ENCODE data around the gene AGR2.

DNA sequence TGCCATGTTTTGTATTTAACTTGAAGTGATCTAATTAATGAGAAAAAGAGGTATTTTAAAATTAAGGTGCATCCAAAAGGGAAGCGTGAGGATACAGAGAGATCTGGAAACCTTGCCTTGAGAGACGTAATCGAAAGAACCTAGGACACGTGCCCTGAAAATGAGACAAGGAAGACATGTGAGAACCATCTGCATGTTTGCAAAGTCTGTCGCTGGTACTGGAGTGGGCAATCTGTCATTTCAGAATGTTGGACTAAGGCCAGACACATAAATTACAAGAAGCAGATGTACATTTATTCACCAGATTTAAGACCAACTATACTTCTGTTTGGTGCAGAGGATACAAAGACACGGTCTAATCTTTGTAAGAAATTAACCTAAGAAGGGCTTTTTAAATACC is 9.2 kb downstream of the AGR2 start:
- TF ChIP-seq EZH2 (IDR thresholded peaks at IDR 0.05; ENCODE audit: low read length, unreplicated experiment): no peak
- TF ChIP-seq, protein P1, sequence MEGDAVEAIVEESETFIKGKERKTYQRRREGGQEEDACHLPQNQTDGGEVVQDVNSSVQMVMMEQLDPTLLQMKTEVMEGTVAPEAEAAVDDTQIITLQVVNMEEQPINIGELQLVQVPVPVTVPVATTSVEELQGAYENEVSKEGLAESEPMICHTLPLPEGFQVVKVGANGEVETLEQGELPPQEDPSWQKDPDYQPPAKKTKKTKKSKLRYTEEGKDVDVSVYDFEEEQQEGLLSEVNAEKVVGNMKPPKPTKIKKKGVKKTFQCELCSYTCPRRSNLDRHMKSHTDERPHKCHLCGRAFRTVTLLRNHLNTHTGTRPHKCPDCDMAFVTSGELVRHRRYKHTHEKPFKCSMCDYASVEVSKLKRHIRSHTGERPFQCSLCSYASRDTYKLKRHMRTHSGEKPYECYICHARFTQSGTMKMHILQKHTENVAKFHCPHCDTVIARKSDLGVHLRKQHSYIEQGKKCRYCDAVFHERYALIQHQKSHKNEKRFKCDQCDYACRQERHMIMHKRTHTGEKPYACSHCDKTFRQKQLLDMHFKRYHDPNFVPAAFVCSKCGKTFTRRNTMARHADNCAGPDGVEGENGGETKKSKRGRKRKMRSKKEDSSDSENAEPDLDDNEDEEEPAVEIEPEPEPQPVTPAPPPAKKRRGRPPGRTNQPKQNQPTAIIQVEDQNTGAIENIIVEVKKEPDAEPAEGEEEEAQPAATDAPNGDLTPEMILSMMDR (conservative IDR thresholded peaks at IDR 0.05; ENCODE audit: low read depth, low read length): no peak
- no peak for TF ChIP-seq EZH2phosphoT487 (IDR thresholded peaks at IDR 0.05; ENCODE audit: borderline replicate concordance, low read length)
